Tongue (tissue), 2 donors: Measurements from ENCODE around the gene TRIO. TPM values are rescaled to one million over a fixed set of nuclear protein-coding genes. Genes with fewer than 3 reads are reported as not detected.

Experiments used
- DNase-seq: peaks from one replicate; pipeline ENCODE4 v3.0.0-alpha.2; 2015
- total RNA-seq: library from RNA; depleted of rRNA; stranded (reverse); fragments of >200 nt; gene quantifications from one replicate; pipeline ENCODE4 v1.2.3, GENCODE V29; 2014

TRIO gene
- total RNA-seq, 1 donor from 2014 or later = 188 TPM

DNA sequence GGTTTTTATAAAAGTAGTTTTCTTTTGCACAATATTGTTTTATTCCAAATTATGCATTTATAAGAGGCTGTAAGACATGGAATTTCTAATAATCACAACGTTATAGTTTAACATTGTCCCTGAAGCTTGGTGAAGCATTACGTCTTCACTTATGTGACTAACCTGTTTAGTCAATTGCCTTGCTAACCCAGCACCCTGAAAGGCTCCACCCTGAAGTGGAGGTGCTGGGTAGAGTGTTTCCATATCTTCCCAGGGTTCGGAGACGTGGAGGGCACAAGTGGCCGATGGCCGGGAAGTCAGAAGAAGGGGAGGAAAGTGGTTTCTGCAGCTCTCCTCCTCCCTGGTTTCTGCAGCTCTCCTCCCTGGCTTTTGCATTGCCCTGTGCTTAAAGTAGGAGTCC lies 83.4 kb downstream of the TRIO start:
- DNase-seq = no peak

DNA sequence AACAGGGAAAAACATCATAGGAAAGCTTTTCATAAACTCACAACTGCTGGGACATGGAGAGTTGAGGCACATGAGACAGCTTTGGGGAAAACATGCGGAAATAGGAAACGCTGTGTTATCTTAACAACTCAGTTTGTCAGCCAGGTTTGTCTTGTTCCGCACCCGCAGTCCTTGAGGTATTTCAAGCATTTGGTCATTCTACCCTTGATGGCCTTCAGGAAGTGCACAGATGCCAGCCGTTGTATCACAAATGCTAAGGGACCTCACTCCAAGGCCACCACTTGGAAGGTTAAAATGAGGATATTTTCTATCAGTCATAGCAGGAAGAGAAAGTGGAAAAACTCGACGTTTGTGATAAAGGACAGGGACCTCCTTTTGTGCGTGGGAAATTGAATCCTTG lies 83.8 kb downstream of the TRIO start:
- no peak for DNase-seq

DNA sequence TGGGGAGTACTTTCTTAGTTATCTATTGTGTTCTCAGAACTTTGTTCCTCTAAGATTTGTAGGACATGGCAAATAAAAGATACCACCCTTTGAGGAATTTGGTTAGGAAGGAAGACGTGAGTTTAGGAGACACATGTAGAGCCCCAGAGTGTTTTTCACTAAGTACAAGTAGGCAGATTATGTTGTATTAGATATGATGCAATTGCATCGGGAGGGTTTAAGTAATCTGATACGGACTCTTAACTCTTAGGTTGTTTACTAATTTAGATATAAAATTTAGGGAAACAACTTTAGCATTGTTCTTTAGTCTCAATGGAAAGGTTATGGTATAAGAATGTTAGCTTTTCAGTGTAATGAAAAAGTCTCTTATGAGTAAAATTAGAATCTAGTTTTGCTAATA lies 84.4 kb downstream of the TRIO start:
- DNase-seq = no peak

DNA sequence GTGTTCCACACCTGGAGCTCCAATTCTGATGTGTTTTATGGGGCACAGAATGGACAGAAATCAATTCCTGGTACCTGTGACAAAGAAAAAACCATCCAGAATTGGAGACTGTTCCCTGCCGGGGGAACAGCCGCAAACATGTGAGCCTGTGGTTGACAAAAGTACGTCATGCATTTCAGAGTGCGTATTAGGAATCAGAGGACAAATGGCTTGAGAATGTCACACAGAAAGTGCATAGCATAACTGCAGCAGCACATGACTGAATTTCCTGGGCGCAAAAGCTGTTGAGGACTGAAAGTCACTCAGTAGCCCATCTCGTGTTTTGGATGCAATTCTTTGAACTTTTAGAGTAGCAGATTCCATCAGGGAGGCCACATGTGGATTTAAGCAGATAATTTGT lies 85.1 kb downstream of the TRIO start:
- DNase-seq = no peak

DNA sequence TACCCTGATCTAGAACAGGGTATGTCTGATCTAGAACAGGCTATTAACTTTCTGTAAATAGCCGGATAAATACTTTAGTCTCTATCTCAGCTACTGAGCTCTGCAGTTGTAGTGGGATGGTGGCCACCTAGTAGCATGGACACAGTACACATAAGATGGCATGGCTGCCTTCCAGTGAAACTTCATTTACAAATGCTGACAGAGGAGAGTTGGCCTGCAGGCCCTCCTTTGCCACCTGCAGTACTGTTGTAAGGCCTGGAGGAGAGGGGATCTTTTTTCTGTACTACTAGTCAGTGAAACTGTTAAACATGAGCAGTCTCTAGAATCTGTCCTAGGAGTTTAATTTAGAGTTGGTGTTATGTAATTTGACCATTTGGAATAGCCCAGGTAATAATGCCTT lies 86.0 kb downstream of the TRIO start:
- DNase-seq = no peak

DNA sequence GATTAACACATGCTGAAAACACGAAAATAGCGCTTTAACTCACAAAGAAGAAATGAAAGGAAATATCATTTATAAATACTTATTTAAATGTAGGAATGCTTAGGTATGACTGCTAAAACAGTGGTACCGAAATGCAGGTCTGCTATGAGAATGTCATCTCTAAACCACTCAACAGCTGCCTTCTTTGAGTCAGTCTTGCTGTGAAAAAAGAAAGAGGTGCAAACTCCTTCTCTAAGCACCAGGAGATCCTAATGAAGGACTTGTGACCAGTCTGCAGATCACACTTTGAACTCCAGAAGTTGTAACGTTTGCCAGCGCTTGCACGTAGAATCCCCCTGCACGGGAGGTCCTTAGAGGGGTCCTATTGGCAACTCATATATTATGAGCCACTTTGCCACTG lies 86.6 kb downstream of the TRIO start:
- no peak for DNase-seq

DNA sequence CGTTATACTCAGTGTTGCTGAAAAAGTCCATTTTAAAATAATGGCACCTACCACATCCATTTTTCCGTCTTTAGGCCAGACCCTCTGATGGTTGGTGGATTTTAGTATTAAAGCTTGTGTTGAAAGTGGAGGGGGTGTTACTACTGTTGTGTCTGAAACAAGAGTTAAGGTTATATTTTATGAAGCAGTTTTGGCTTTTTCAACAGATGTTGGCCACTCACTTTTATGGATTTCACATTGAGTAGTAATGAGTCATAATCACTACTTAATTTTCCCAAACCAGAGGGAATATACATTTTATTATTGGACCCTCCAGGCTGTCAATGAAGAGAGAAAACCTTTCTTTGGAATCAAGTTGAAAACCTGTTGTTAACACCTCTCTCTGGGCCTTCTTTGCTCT lies 88.0 kb downstream of the TRIO start:
- no peak for DNase-seq

DNA sequence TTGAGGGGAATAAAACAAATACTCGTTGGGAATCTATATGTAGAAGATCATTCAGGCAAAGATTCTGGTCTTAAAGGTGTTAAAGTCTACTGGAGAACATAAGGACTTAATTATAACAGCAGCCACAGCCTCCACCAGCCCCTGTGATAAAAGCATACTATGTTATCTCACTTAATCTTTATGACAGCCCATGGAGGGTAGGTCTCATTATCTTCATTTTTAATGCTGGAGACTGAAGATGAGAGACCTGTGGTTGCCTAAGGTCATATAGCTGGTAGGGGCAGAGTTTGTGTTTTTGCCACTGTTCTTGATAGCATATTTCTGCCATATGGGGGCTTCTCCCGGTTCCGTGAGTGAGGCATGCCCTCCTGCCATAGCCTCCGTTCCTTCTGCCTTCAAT lies 88.7 kb downstream of the TRIO start:
- no peak for DNase-seq

DNA sequence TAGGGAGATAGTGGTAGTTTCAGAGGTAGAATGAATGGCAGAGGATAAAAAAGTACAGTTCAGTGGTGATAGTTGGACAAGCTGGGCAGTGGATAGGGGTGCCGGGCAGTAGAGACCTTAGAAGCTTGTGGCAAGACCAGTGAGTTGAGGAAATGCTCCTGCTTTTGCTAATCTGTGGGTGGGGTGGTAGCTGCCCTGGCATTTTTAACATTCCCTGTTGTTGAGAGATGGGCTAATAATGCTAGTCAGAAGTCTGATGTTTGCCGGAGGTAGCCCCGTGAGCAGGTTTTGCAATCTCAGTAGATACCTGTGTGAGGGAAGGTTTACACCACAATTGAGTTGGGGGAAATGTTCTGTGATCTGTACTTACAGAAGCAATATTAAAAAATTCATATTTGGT lies 91.1 kb downstream of the TRIO start:
- no peak for DNase-seq

DNA sequence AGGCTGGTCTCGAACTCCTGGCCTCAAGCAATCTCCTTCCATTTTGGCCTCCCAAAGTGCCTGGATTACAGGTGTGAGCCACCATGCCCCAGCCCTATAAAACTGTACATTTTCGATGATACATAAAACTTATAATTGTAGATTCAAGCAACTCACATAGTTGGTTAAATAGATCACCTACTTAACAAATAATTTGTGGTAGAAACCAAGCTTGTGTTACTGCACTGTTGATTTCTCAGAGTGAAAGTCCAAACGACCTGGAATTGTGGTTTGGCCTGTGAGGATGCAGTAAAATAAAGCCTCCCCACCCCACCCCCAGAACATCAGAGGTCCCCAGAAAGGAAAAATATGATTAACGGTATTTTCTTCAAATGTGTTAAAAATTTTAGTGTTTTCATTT lies 92.7 kb downstream of the TRIO start:
- DNase-seq = no peak

DNA sequence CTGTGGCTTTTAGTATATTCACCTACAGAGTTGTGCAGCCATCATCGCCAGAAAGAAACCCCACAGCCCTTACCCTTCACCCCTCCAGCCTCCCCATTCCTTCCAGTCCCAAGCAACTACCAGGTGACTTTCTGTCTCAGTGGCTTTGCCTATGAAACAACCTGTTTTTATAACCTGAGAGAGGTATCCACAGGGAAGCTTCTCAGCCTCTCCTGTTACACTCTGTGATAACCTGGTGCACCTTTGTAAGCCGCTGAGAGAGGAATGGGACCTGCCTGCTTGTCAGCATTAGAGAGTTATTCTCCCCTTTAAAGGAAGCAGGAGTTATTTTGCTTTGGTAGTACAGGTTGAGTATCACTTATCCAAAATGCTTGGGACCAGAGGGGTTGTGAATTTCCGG lies 93.6 kb downstream of the TRIO start:
- no peak for DNase-seq

DNA sequence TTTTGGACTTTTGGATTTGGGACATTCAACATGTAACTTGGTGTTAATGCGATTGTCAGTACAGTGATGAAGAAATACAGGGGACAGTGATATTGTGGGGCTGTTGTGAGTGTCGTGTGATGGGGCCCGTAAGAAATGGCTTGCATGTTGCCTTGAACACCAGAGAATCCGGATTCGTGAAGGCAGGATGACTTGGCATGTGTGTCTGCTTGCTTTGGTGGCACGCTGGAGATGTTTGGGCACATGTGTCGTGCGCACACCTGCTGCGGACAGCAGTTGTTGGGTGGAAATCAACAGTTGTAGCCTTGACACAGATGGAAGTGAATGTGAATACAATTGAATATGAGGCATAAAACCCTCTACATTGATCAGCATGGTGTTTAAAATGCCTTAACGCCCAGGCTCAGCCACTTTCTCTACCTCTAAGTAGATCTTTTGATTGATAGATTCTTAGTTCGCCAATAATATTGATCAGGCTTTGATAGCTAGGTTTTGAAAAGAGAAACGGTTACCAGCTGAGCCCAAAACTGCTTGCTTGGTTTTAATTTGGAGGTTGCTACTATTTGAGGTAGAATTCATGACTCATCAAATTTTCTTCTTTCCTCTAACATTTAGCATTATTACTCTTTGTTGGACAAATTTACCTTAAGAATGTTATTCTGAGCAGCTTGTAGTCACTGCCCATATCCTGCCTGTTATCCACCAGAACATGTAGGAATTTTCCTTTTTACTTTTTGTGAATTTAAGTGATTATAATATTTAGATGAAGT lies 94.4 kb downstream of the TRIO start:
- DNase-seq = peak; percentile 73

DNA sequence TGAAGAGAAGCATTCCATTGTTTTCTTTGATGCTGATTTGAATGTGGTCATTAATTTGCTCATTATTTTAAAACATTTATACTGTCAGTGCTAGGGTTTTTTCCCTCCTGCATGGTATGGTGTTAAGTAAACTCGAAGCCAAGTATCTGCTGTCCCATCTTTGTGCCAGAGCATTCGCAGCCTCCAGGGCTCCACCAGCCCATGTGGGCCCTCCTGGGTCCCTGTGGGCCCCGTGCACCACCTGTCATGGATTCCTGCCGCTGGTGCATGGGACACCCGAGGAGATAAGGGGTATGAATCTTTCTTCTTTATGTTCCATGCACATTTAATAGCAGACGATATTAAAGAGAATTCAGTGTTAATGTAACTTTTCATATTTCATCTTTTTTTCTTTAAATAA lies 95.1 kb downstream of the TRIO start:
- no peak for DNase-seq

DNA sequence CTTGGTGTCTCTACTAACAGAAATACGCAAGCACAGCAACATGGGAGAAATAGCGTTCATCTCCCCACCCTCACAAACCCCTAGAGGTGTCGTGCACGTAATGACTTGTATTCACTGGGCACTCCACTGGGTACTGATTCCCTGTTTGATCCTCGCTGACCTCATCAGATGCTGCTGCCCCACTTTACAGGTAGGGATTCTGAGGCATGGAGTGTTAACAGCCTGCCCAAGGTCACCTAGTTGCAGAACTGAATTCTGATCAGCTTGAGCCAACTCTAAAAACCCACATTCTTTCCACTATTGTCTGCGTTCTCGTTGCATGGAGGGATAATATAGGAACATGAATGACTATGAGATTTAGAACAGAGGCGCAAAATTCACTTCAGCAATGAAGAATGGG lies 96.3 kb downstream of the TRIO start:
- DNase-seq = no peak

DNA sequence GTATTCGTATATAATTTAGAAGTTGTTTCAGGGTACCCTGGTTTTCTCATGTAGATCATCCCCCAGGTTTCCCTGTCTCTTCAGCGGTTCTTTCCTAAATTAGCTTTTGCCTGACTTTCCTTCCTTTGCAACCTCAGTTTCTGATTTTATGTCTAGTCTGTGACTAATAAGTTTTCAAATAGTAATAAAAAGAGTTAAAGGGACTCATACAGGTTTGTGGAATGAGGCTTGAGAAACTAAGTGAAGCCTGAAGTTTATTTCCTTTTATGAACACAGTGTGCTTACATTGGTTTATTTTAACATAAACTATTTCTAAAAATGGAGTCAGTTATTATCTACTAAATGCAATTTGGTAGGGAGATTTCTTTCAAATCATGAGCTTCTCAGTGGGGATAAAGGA lies 96.8 kb downstream of the TRIO start:
- no peak for DNase-seq

DNA sequence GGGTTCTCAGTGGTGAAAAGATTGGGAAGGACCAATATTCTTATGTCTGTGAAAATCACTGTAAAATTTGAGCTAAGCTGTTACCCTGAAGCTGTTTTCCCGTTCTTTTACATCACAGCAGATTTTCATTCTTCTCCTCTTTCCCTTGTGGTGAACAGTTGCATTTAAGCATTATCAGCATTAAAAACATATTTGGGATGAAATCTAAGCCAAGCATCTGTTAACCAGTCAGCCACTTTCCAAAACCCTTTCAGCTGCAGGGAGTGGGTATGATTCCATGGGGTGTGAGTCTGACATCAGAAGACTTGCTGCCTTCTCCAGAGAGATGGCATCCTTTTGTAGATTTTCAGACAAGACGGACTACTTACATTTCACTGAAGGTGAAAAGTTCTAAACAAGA lies 97.2 kb downstream of the TRIO start:
- peak; percentile 85 for DNase-seq

DNA sequence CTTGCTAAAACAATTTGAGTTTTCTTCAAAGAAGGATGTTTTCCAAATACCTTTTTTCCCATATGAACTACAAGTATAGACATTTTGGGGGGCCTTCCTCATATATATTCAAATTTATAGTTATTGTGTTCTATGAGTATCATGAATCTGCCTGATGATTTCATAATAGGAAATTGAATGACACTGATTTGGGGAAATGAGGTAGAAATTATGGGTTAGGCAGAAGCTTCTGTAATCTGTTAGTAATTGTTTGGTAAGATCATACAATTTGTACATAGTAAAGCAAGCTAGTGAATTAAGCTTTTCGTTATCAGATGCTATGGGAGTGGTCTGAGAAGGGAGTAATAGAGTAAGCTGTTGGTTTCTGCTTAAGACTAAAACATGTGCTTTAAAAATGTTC lies 98.0 kb downstream of the TRIO start:
- DNase-seq = no peak

DNA sequence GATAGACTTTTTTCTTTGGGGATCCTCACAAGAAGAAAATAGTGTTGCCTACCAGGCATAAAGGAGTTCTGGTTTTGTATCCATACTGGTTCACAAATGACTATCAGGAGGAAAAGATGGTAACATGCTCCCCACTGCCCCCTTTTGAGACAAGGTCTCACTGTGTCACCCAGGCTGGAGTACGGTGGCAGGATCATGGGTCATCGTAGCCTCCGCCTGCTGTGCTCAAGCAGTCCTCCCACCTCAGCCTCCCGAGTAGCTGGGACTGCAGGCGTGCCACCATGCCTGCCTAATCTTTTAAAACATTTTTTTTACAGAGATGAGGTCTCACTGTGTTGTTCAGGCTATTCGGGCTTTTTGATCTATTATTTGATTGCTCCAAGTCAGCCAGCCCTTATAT lies 99.3 kb downstream of the TRIO start:
- no peak for DNase-seq

DNA sequence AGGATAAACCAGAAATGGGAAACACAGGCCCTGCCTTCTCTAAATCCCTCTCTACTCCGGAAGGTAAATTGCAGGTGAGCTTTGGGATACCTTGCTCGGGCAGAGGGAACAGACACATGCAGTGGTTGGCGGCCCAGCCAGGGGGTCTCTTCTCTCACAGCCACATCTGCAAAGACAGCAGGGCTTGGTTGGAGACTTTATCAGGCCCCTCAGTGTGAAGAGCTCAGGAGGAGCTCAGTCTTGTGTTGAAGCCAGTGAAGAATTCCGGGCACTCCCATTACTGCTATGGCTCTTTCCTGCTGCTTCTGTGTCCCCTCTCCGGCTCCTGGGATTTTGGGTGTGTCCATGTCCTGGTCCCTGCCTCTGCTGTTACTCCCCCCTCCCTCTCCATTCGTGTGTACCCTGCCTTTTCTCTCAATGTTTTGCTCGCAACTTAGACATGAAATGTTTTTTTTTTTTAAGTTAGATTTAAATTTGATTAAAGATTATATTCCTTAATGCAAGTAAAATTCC lies 99.8 kb downstream of the TRIO start:
- DNase-seq = no peak

DNA sequence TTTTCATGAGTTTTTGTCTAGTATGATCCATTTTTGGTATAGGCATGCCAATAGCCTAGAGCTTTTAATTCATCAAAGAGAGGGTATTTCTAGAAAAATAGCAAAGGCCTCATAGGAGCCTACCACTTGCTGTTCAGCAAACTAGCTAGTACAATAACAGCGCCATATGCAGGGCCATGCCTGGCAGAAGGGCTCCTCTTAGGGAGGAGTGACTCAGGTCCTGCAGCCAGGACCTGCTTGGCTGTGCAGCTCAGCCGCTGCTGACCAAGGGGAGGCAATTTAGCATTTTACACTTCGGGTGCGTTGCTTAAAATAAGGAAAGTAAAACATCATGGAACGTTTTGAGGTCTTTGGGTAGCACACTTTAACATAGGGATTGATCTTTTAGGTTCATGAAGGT lies 100.6 kb downstream of the TRIO start:
- DNase-seq = no peak

DNA sequence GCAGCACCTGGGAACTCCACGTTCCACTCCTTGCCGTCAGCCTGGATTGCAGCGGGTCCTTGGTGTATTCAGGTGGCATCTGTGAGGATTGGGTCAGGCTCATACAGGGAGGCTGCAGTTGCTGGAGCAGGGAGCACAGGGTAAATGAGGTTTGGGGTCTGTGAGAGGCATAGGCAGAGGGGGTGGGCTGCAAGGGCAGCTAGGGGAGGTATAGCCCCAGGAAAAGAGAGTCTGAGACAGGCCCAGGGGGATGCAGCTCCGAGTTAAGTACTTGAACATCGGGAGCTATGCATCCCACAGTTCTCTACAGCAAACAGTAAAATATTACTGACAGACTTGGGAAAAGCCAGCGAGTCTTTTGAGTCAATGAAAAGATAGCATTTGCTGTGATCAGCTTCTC lies 101.6 kb downstream of the TRIO start:
- no peak for DNase-seq

DNA sequence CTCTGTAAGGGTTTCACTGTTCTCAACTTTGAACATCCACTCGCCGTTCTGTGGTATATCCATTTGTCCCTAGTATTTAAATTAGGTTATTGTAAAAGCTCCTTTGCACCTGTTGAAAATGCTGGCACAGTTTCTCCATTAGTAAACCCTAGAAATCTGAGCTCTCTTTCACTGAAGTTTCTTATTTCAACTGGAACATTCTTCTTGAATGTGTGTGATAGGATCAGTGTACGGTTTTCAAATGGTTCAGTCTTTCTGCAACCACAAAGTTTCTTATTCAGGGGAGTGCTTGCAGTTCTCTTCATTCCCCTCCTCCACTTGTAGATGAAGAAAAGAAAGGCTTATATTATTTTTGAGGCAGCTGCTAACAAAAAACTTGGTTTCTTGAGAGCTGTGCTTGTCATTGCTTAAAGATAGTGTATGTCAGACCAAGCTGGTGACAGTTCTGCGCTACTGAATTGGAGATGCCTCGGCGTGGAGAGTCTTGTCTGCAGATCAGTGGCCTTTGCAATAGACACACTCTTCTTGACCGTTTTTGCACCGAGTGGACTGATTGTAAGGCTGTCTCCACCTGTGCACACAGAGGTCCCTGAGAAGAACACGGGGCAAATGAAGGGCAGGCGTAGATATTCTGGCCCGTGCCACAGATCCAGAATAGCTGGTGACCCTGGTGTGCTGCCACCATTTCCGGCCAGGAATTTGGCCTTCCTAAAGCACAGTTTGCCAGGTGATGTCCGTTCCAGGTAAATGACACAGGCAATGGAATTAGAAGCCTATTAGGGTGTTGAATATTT lies 102.2 kb downstream of the TRIO start:
- peak; percentile 60 for DNase-seq

DNA sequence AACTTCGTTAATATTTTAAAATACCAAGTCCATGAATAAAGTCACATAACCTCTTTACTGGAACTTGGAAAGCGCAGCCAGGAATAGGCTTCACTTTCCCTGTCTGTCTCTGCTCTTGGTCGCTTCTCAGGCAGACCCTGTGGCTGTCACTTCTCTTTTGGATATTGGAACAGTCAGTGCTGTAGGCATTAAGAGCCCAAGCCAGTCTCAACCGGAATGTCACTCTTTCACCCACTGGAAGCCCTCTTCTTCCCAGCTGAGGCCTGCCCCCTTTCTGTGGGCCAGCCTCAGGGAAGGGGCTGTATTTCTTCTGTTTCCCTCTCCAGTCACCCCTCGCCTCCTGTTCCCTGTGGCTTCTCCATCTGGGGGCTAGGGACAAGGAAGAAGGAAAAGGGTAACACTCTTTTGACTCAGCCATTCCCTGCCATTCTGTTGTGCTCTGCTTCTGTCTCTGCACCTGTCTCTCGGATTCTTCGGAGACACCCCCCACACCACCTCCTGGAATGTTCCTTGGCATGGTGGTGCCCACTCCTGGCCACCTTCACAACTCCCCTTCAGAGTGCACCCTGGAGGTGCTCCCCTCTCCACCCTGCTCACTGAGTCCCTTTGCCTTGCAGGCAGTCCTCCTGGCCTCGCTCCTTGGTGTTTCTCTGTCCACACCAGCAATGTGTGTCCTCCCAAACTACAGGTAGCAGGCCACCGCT lies 103.4 kb downstream of the TRIO start:
- DNase-seq = no peak
